Activated CD8-positive, alpha-beta T cell treated with anti-CD3 and anti-CD28 coated beads for 36 hours (primary cell): ENCODE measurements around the gene BLACAT1. TPM values are rescaled to one million over a fixed set of nuclear protein-coding genes. Genes with fewer than 3 reads are reported as not detected.
"Not testable (repeated sequence)": the region's sequence is repeated elsewhere in the genome, so short reads cannot be mapped to it uniquely, and the experiment has no call there.

Experiments used
- ATAC-seq: fragments of 200-7000 bp; cut with Tn5 transposase; one replicate; pipeline ENCODE4 v1.10.0; 2021; ENCODE audit warnings: mild to moderate bottlenecking, moderate library complexity
- CTCF ChIA-PET: fragments of 350-600 bp; sonication (Branson Sonifier 250); formaldehyde crosslinking; loops from one replicate; lab custom pipeline; 2021; ENCODE audit warnings: antibody characterized with exemption; lab: Charles Lee
- POLR2A ChIA-PET: fragments of 350-600 bp; sonication (Branson Sonifier 250); formaldehyde crosslinking; loops from one replicate; lab custom pipeline; 2021; ENCODE audit warnings: antibody characterized with exemption; lab: Charles Lee
- DNase-seq: peaks from one replicate; pipeline ENCODE4 v3.0.0-alpha.2; 2020
- H3K27ac Mint-ChIP-seq: one replicate; pipeline ENCODE4 v1.8.0; 2021; ENCODE audit warnings: mild to moderate bottlenecking, mixed read lengths
- H3K27me3 Mint-ChIP-seq: one replicate; pipeline ENCODE4 v1.8.0; 2021; ENCODE audit warnings: mixed read lengths
- H3K36me3 Mint-ChIP-seq: one replicate; pipeline ENCODE4 v1.8.0; 2021; ENCODE audit warnings: low read depth, mixed read lengths
- H3K4me1 Mint-ChIP-seq: one replicate; pipeline ENCODE4 v1.8.0; 2021; ENCODE audit warnings: low read depth, mixed read lengths
- H3K4me3 Mint-ChIP-seq: one replicate; pipeline ENCODE4 v1.8.0; 2021; ENCODE audit warnings: mild to moderate bottlenecking, moderate library complexity, mixed read lengths
- H3K9me3 Mint-ChIP-seq: one replicate; pipeline ENCODE4 v1.8.0; 2021; ENCODE audit warnings: mixed read lengths
- CTCF ChIP-seq: fragments of 200-600 bp; IDR thresholded peaks from one replicate; pipeline ENCODE4 v1.8.0; 2022; ENCODE audit warnings: antibody characterized with exemption, mild to moderate bottlenecking
- intact Hi-C: fragments of 100-400 bp; cut with micrococcal nuclease; formaldehyde crosslinking; loops from one replicate; pipeline ENCODE4 v1.10.0; 2022
- total RNA-seq, 2 experiments: library from RNA; stranded (reverse); gene quantifications; one replicate each; pipeline ENCODE4 v1.2.3, GENCODE V29; 2021

The BLACAT1 gene
- total RNA-seq, 2 experiments from 2014 or later: 0.13 TPM; not detected in 1

- ATAC-seq (peak; percentile 5), DNase-seq (peak; percentile 26)
- ChIA-PET CTCF (interaction anchor here (1.0 to 11.0 kb wide), 10 partner anchors 11 to 145 kb away, joined by 4 to 292 read pairs (median 6); partner anchors contain the start of gene KLHDC8A), POLR2A (no interaction called here)
- no peak for TF ChIP-seq CTCF
- Mint-ChIP-seq H3K36me3 (no peaks in the 10 kb centered on the region), H3K4me1 (peaks cover 35% of the 10 kb centered on the region), H3K27me3 (peaks cover 24% of the 10 kb centered on the region), H3K9me3 (no peaks in the 10 kb centered on the region), H3K4me3 (peak overlapping the region; percentile 1), H3K27ac (peak overlapping the region; percentile 40)
- intact Hi-C loops: no loop called here
These were observed 25.4 kb upstream of the BLACAT1 start for GRCh38 chr1:205481218-205481617.

GRCh38 chr1:205480349-205480985, 24.6 kb upstream of the BLACAT1 start:
- CTCF ChIA-PET: interaction anchor here (1.0 to 11.0 kb wide), 6 partner anchors 14 to 144 kb away, joined by 4 to 199 read pairs (median 5); partner anchors contain the start of gene KLHDC8A
- intact Hi-C loops: no loop called here
- no peaks in the 10 kb centered on the region for H3K36me3 Mint-ChIP-seq
- peak overlapping the region; percentile 7 for H3K4me3 Mint-ChIP-seq
- TF ChIP-seq CTCF: no peak
- H3K27me3 Mint-ChIP-seq: peaks cover 22% of the 10 kb centered on the region
- DNase-seq (peak; percentile 88), ATAC-seq (peak; percentile 84)
- H3K9me3 Mint-ChIP-seq: peaks cover 7% of the 10 kb centered on the region
- H3K4me1 Mint-ChIP-seq: peaks cover 33% of the 10 kb centered on the region
- POLR2A ChIA-PET: no interaction called here
- H3K27ac Mint-ChIP-seq: peak overlapping the region; percentile 78

- H3K36me3 Mint-ChIP-seq, H3K4me3 Mint-ChIP-seq, POLR2A ChIA-PET, intact Hi-C loops, ATAC-seq, DNase-seq, H3K27ac Mint-ChIP-seq: not testable (repeated sequence)
- Mint-ChIP-seq H3K9me3 (peaks cover 18% of the 10 kb centered on the region), H3K4me1 (peaks cover 30% of the 10 kb centered on the region), H3K27me3 (peaks cover 24% of the 10 kb centered on the region)
- CTCF ChIA-PET: interaction anchor here (1.3 to 2.7 kb wide), 5 partner anchors 9 to 158 kb away, joined by 3 to 8 read pairs (median 5); no protein-coding TSS in a partner anchor
These were observed 23.1 kb upstream of the BLACAT1 start for GRCh38 chr1:205478985-205479384.

- intact Hi-C loops: no loop called here
- DNase-seq (no peak), ATAC-seq (no peak)
- Mint-ChIP-seq H3K36me3 (peaks cover 6% of the 10 kb centered on the region), H3K4me1 (peaks cover 32% of the 10 kb centered on the region), H3K27ac (no peak overlapping the region), H3K9me3 (peaks cover 18% of the 10 kb centered on the region), H3K4me3 (no peak overlapping the region), H3K27me3 (peaks cover 20% of the 10 kb centered on the region)
- TF ChIP-seq CTCF: no peak
- CTCF ChIA-PET: interaction anchor here (1.0 to 2.7 kb wide), 5 partner anchors 8 to 204 kb away, joined by 4 to 8 read pairs (median 7); no protein-coding TSS in a partner anchor
- POLR2A ChIA-PET: no interaction called here
These were observed 22.0 kb upstream of the BLACAT1 start for GRCh38 chr1:205477759-205478247.

- no peak for DNase-seq
- no peak for TF ChIP-seq CTCF
- Mint-ChIP-seq H3K4me1 (peaks cover 34% of the 10 kb centered on the region), H3K9me3 (peaks cover 18% of the 10 kb centered on the region), H3K4me3 (no peak overlapping the region), H3K27me3 (peaks cover 24% of the 10 kb centered on the region), H3K36me3 (peaks cover 6% of the 10 kb centered on the region), H3K27ac (no peak overlapping the region)
- CTCF ChIA-PET: interaction anchor here (1.0 to 6.0 kb wide), 6 partner anchors 9 to 204 kb away, joined by 4 to 52 read pairs (median 7); partner anchors contain the start of gene BLACAT1
- POLR2A ChIA-PET: no interaction called here
- intact Hi-C loops: no loop called here
- no peak for ATAC-seq
These were observed 21.4 kb upstream of the BLACAT1 start for GRCh38 chr1:205477121-205477758.
